CD14-positive monocyte (primary cell): Measurements from ENCODE around the gene LECT2. TPM values are rescaled to one million over a fixed set of nuclear protein-coding genes. Genes with fewer than 3 reads are reported as not detected.

ENCODE experiments used
- DNase-seq, 3 donors: peaks; one replicate each; pipeline ENCODE4 v3.0.0-alpha.2; 2011 to 2022
- H2AFZ ChIP-seq: 2 replicates; pipeline ENCODE4 v1.6.0; 2012; ENCODE audit warnings: mild to moderate bottlenecking, low read depth, low read length, inconsistent platforms; ENCODE audit not compliant: insufficient read depth, poor library complexity, severe bottlenecking
- H3K27ac ChIP-seq, 2 donors: 1 replicate in 1 of 2; 2 replicates in 1 of 2; pipeline ENCODE4 v1.5.1; 2012 to 2013; ENCODE audit warnings: low read length in 2 of 2, control low read depth in 1 of 2, inconsistent platforms in 1 of 2, low read depth in 1 of 2, mild to moderate bottlenecking in 1 of 2
- H3K27me3 ChIP-seq, 2 donors: one replicate each; pipeline versions ENCODE4 v1.6.0 to v1.6.1; 2011 to 2013; ENCODE audit warnings: low read length in 2 of 2; ENCODE audit not compliant: control insufficient read depth in 2 of 2, insufficient read depth in 2 of 2
- H3K36me3 ChIP-seq, 2 donors: replicated peaks in 1 of 2; 1 replicate in 1 of 2; 2 replicates in 1 of 2; pipeline versions ENCODE4 v1.5.1 to v1.6.1; 2012 to 2013; ENCODE audit warnings: low read length in 2 of 2, control low read depth in 1 of 2, inconsistent platforms in 1 of 2, mild to moderate bottlenecking in 1 of 2; ENCODE audit not compliant: insufficient read depth in 2 of 2, control insufficient read depth in 1 of 2
- H3K4me1 ChIP-seq, 2 donors: 1 replicate in 1 of 2; 2 replicates in 1 of 2; pipeline versions ENCODE4 v1.5.1 to v1.6.1; 2012 to 2013; ENCODE audit warnings: low read length in 2 of 2, control low read depth in 1 of 2, inconsistent platforms in 1 of 2, mild to moderate bottlenecking in 1 of 2, moderate library complexity in 1 of 2; ENCODE audit not compliant: insufficient read depth in 2 of 2, control insufficient read depth in 1 of 2
- H3K4me2 ChIP-seq: replicated peaks from 2 replicates; pipeline ENCODE3; 2012; ENCODE audit warnings: low read length, moderate library complexity, mild to moderate bottlenecking; ENCODE audit not compliant: poor library complexity, severe bottlenecking; ENCODE audit errors: extremely low read depth
- H3K4me3 ChIP-seq, 3 experiments: fragments of 200-600 bp in 1 of 3; sonication (generic) in 1 of 3; replicated peaks in 1 of 3; 1 replicate in 2 of 3; 2 replicates in 1 of 3; pipeline ENCODE4 v1.5.1; 2011 to 2013; ENCODE audit warnings: low read length in 3 of 3, mild to moderate bottlenecking in 3 of 3, control low read depth in 2 of 3, low read depth in 2 of 3, inconsistent platforms in 1 of 3, moderate library complexity in 1 of 3
- H3K79me2 ChIP-seq: 2 replicates; pipeline ENCODE4 v1.6.0; 2012; ENCODE audit warnings: mild to moderate bottlenecking, control low read depth, inconsistent platforms, low read length, moderate library complexity; ENCODE audit not compliant: insufficient read depth
- H3K9ac ChIP-seq: 2 replicates; pipeline ENCODE4 v1.6.0; 2017; ENCODE audit warnings: low read length, mild to moderate bottlenecking; ENCODE audit not compliant: insufficient read depth, poor library complexity, severe bottlenecking
- H3K9me3 ChIP-seq, 2 donors: replicated peaks in 1 of 2; 1 replicate in 1 of 2; 2 replicates in 1 of 2; pipeline versions ENCODE4 v1.5.1 to v1.6.1; 2012 to 2013; ENCODE audit warnings: low read length in 2 of 2, control low read depth in 1 of 2; ENCODE audit not compliant: control insufficient read depth in 1 of 2, insufficient read depth in 1 of 2
- H4K20me1 ChIP-seq: 2 replicates; pipeline ENCODE4 v1.6.0; 2012; ENCODE audit warnings: mild to moderate bottlenecking, low read length, control low read depth, moderate library complexity; ENCODE audit not compliant: insufficient read depth
- H3K27ac Mint-ChIP-seq, 7 donors: one replicate each; pipeline ENCODE4 v1.8.0; 2020; ENCODE audit warnings: mild to moderate bottlenecking in 7 of 7, mixed read lengths in 7 of 7, moderate library complexity in 6 of 7, inconsistent platforms in 2 of 7
- H3K27me3 Mint-ChIP-seq, 3 donors: one replicate each; pipeline ENCODE4 v1.8.0; 2021 to 2022; ENCODE audit warnings: low read depth in 3 of 3, mild to moderate bottlenecking in 3 of 3, mixed read lengths in 3 of 3, moderate library complexity in 3 of 3, inconsistent platforms in 1 of 3
- H3K36me3 Mint-ChIP-seq, 2 donors: one replicate each; pipeline ENCODE4 v1.8.0; 2020; ENCODE audit warnings: mixed read lengths in 2 of 2, inconsistent platforms in 1 of 2, mild to moderate bottlenecking in 1 of 2
- H3K4me1 Mint-ChIP-seq: one replicate; pipeline ENCODE4 v1.8.0; 2020; ENCODE audit warnings: mild to moderate bottlenecking, mixed read lengths
- H3K4me3 Mint-ChIP-seq, 2 donors: one replicate each; pipeline ENCODE4 v1.8.0; 2020; ENCODE audit warnings: mild to moderate bottlenecking in 2 of 2, mixed read lengths in 2 of 2, moderate library complexity in 1 of 2
- H3K9me3 Mint-ChIP-seq, 7 donors: one replicate each; pipeline ENCODE4 v1.8.0; 2020 to 2022; ENCODE audit warnings: mixed read lengths in 7 of 7, mild to moderate bottlenecking in 6 of 7, moderate library complexity in 6 of 7, inconsistent platforms in 2 of 7
- WGBS: methylation state at CpG from one replicate; pipeline ENCODE4 v1.1.5; 2013; ENCODE audit warnings: missing lambda C conversion rate; ENCODE audit not compliant: insufficient coverage; 5-methylcytosine and 5-hydroxymethylcytosine counted together
- intact Hi-C, 2 donors: fragments of 100-400 bp; cut with micrococcal nuclease; formaldehyde crosslinking; loops; one replicate each; pipeline versions ENCODE4 v1.15.0 to v1.15.1; 2023
- polyA plus RNA-seq, 3 donors: library from polyadenylated mRNA; depleted of rRNA in 1 of 3; unstranded in 2 of 3; stranded (reverse) in 1 of 3; fragments of 300-500 nt in 2 of 3; fragments of >200 nt in 1 of 3; fragmentation: Illumina TruSeq in 2 of 3; gene quantifications; 1 replicate in 2 of 3; 2 replicates in 1 of 3; pipeline ENCODE4 v1.2.3, GENCODE V29; 2012 to 2021
- TF ChIP-seq, protein P1 (sequence below): fragments of 200-600 bp; IDR thresholded peaks from one replicate; pipeline ENCODE4 v1.8.0; 2022; ENCODE audit warnings: antibody characterized with exemption, mild to moderate bottlenecking

The LECT2 gene
- polyA plus RNA-seq, 3 donors, result not detected

DNA sequence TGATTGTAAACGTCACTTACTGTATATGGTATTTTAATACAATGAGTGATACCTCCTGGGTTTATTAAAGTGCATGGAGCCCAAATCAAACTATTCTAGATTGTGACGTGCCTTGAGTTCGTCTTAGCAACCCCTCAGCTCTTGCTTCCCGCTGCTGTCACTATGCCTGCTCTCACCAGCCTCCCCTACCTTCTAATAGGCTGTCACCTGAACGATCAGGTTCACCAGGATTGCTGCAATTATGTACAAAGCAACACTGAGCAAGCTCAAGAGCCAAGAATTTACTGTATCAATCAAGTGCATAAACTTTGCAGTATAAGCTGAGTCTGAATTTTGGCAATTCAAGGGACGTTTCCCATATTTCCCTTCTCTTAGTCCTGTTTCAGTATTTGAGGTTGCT, 3.0 kb downstream of the LECT2 start:
- H3K4me1 Mint-ChIP-seq, result peaks cover 3% of the 10 kb centered on the region
- H3K4me2 ChIP-seq, result no peak overlapping the region
- H2AFZ ChIP-seq, result no peak overlapping the region
- no peak overlapping the region for H3K9ac ChIP-seq
- no peaks in the 10 kb centered on the region for H4K20me1 ChIP-seq
- no peaks in the 10 kb centered on the region for H3K9me3 ChIP-seq
- peaks cover 14 to 16% of the 10 kb centered on the region in 2 donors for H3K27me3 ChIP-seq
- WGBS, result 90% methylated on average over 2 of the region's 6 CpGs
- no peak overlapping the region for H3K27ac ChIP-seq
- no peaks in the 10 kb centered on the region for H3K36me3 ChIP-seq
- no peak overlapping the region for H3K27ac Mint-ChIP-seq
- H3K36me3 Mint-ChIP-seq, result no peaks in the 10 kb centered on the region
- H3K4me1 ChIP-seq, result no peaks in the 10 kb centered on the region
- TF ChIP-seq, protein P1, sequence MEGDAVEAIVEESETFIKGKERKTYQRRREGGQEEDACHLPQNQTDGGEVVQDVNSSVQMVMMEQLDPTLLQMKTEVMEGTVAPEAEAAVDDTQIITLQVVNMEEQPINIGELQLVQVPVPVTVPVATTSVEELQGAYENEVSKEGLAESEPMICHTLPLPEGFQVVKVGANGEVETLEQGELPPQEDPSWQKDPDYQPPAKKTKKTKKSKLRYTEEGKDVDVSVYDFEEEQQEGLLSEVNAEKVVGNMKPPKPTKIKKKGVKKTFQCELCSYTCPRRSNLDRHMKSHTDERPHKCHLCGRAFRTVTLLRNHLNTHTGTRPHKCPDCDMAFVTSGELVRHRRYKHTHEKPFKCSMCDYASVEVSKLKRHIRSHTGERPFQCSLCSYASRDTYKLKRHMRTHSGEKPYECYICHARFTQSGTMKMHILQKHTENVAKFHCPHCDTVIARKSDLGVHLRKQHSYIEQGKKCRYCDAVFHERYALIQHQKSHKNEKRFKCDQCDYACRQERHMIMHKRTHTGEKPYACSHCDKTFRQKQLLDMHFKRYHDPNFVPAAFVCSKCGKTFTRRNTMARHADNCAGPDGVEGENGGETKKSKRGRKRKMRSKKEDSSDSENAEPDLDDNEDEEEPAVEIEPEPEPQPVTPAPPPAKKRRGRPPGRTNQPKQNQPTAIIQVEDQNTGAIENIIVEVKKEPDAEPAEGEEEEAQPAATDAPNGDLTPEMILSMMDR, result no peak
- DNase-seq, result no peak
- intact Hi-C loops, result no loop called here
- peaks cover 9 to 20% (median 13%) of the 10 kb centered on the region in 3 donors for H3K27me3 Mint-ChIP-seq
- H3K4me3 Mint-ChIP-seq, result no peak overlapping the region
- H3K9me3 Mint-ChIP-seq, result peaks cover 0 to 3% (median 0%) of the 10 kb centered on the region in 7 donors
- H3K79me2 ChIP-seq, result no peaks in the 10 kb centered on the region
- H3K4me3 ChIP-seq, result no peak overlapping the region

DNA sequence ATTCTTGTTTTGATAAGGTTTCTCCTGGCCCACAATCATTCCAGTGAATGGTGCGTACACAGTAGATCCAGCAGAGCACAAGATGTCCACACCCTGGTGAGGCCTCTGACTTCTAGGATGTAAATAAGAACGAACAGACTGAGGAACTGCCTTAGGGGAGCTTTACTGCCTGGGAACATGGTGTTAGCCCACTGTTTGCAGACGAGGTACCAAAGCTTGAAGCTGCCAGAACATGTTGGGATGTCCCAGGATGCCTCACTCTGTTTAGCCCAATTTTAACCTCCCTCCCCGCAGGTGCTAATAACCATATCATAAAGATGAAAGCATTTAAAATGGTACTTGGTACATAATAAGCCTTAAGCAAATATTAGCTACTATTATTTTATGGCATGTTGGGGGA, 3.5 kb downstream of the LECT2 start:
- DNase-seq, result no peak
- H3K27me3 ChIP-seq, result peaks cover 14 to 16% of the 10 kb centered on the region in 2 donors
- no peak overlapping the region for H2AFZ ChIP-seq
- no peaks in the 10 kb centered on the region for H3K79me2 ChIP-seq
- intact Hi-C loops, result no loop called here
- Mint-ChIP-seq H3K27ac (no peak overlapping the region), H3K36me3 (no peaks in the 10 kb centered on the region), H3K9me3 (peaks cover 0 to 3% (median 0%) of the 10 kb centered on the region in 7 donors), H3K4me1 (peaks cover 3% of the 10 kb centered on the region), H3K27me3 (peaks cover 9 to 20% (median 13%) of the 10 kb centered on the region in 3 donors), H3K4me3 (no peak overlapping the region)
- no peaks in the 10 kb centered on the region for H3K4me1 ChIP-seq
- H4K20me1 ChIP-seq, result no peaks in the 10 kb centered on the region
- no peak overlapping the region for H3K4me2 ChIP-seq
- no peaks in the 10 kb centered on the region for H3K36me3 ChIP-seq
- TF ChIP-seq, protein P1, result no peak
- H3K27ac ChIP-seq, result no peak overlapping the region
- 90% methylated on average over 3 of the region's 4 CpGs for WGBS
- H3K9me3 ChIP-seq, result no peaks in the 10 kb centered on the region
- no peak overlapping the region for H3K4me3 ChIP-seq
- no peak overlapping the region for H3K9ac ChIP-seq
